HG02970 (cell line): ENCODE measurements around the gene KCNAB3.

Experiments used
- ATAC-seq: cut with Tn5 transposase; IDR thresholded peaks from one replicate; pipeline ENCODE4 v1.9.1; 2021; ENCODE audit warnings: mild to moderate bottlenecking, moderate library complexity, moderate number of reproducible peaks; ENCODE audit not compliant: unreplicated experiment, low FRiP score

KCNAB3 gene

GRCh38 chr17:7881276-7882054, 48.2 kb downstream of the KCNAB3 start:
- no peak for ATAC-seq

- no peak for ATAC-seq
Observed at GRCh38 chr17:7880076-7880868, 49.4 kb downstream of the KCNAB3 start.

- no peak for ATAC-seq
Observed at GRCh38 chr17:7878234-7878633, 51.4 kb downstream of the KCNAB3 start.

- no peak for ATAC-seq
Observed at GRCh38 chr17:7875804-7876370, 53.8 kb downstream of the KCNAB3 start.

GRCh38 chr17:7873051-7873450, 56.6 kb downstream of the KCNAB3 start:
- no peak for ATAC-seq
